PC-9 (cell line): Measurements from ENCODE around the gene CDC5L. TPM values are rescaled to one million over a fixed set of nuclear protein-coding genes. Genes with fewer than 3 reads are reported as not detected.

ENCODE experiments used
- BruUV-seq: library from RNA; stranded (reverse); fragments of 400-500 nt; replicated peaks from 2 replicates; lab custom pipeline; 2021; lab: Mats Ljungman, UMichigan
- CTCF ChIA-PET: fragments of 300-600 bp; sonication (Branson Sonifier 250); formaldehyde crosslinking; loops from one replicate; lab custom pipeline; 2022; ENCODE audit warnings: antibody characterized with exemption; lab: Charles Lee
- POLR2A ChIA-PET: fragments of 300-600 bp; sonication (Branson Sonifier 250); formaldehyde crosslinking; loops from one replicate; lab custom pipeline; 2022; ENCODE audit warnings: antibody characterized with exemption; ENCODE audit not compliant: unreplicated experiment; lab: Charles Lee
- DNase-seq, 2 experiments: peaks; one replicate each; pipeline versions ENCODE4 v3.0.0 to v3.0.0-alpha.2; 2015 to 2022; ENCODE audit warnings: mixed read lengths in 1 of 2
- H2AFZ ChIP-seq: fragments of 200-600 bp; sonication (generic); 2 replicates; pipeline ENCODE4 v1.8.1; 2017; ENCODE audit warnings: antibody characterized with exemption
- H3F3A ChIP-seq: fragments of 200-600 bp; sonication (generic); 2 replicates; pipeline ENCODE4 v1.8.1; 2017; ENCODE audit warnings: antibody characterized with exemption, mild to moderate bottlenecking, low read depth; ENCODE audit not compliant: insufficient read depth
- H3K27ac ChIP-seq: fragments of 200-600 bp; sonication (generic); 2 replicates; pipeline ENCODE4 v1.6.1; 2016; ENCODE audit warnings: mixed run types
- H3K27me3 ChIP-seq: fragments of 200-600 bp; sonication (generic); 2 replicates; pipeline ENCODE4 v1.6.1; 2016; ENCODE audit warnings: low read depth, mixed run types; ENCODE audit not compliant: insufficient read depth
- H3K36me3 ChIP-seq: fragments of 200-600 bp; sonication (generic); 2 replicates; pipeline ENCODE4 v1.6.1; 2016; ENCODE audit warnings: low read depth, mixed run types
- H3K4me1 ChIP-seq: fragments of 200-600 bp; sonication (generic); replicated peaks from 2 replicates; pipeline ENCODE4 v1.6.1; 2016; ENCODE audit warnings: mixed run types; ENCODE audit not compliant: insufficient read depth
- H3K4me2 ChIP-seq: fragments of 200-600 bp; sonication (generic); 2 replicates; pipeline ENCODE4 v1.6.1; 2017; ENCODE audit warnings: mixed run types
- H3K4me3 ChIP-seq: fragments of 200-600 bp; sonication (generic); 2 replicates; pipeline ENCODE4 v1.6.1; 2016; ENCODE audit warnings: mixed run types
- H3K79me2 ChIP-seq: fragments of 200-600 bp; sonication (generic); 2 replicates; pipeline ENCODE4 v1.6.1; 2017; ENCODE audit warnings: low read depth, mixed run types
- H3K9me2 ChIP-seq: fragments of 200-600 bp; sonication (generic); 2 replicates; pipeline ENCODE4 v1.8.1; 2017; ENCODE audit warnings: mild to moderate bottlenecking; ENCODE audit not compliant: insufficient read depth
- H3K9me3 ChIP-seq: fragments of 200-600 bp; sonication (generic); 2 replicates; pipeline ENCODE4 v1.8.1; 2016; ENCODE audit warnings: low read depth; ENCODE audit not compliant: insufficient read depth
- H4K20me1 ChIP-seq: fragments of 200-600 bp; sonication (generic); 2 replicates; pipeline ENCODE4 v1.8.1; 2017; ENCODE audit not compliant: insufficient read depth
- EZH2 ChIP-seq: fragments of 200-600 bp; sonication (generic); IDR thresholded peaks from 2 replicates; pipeline ENCODE4 v1.8.0; 2017; ENCODE audit warnings: antibody characterized with exemption, low read depth
- intact Hi-C: fragments of 100-400 bp; cut with micrococcal nuclease; formaldehyde crosslinking; loops from one replicate; pipeline ENCODE4 v1.10.0; 2022; ENCODE audit not compliant: unreplicated experiment
- total RNA-seq: library from RNA; stranded (reverse); gene quantifications from 2 replicates; pipeline ENCODE4 v1.2.3, GENCODE V29; 2021
- TF ChIP-seq, protein P1 (sequence below): fragments of 200-600 bp; sonication (generic); conservative IDR thresholded peaks from 2 replicates; pipeline ENCODE4 v1.6.1; 2017; ENCODE audit warnings: mixed run types, antibody characterized with exemption, mild to moderate bottlenecking, moderate library complexity

The CDC5L gene
- total RNA-seq, 1 experiment from 2014 or later, result 24.0 TPM

DNA sequence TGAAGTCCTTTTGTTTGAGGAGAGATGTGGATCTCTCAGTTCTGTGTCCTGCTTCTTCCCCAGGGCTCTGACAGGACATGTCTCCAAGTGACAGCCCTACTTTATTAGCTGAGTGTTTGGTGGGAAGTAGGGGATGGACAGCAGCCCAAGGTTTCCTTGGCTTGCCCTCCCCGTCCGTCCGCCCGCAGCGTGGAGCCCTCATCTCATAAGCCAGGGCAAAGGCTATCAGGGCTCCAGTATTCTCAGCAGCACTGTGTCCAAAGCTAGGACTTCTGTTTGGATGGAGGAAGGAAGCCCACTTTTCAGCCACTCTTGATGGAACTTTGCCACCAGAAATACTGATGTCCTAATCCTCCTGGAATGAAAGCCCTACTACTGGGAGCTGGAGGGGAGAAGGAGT is 13.6 kb downstream of the CDC5L start:
- H4K20me1 ChIP-seq, result peaks cover 37% of the 10 kb centered on the region
- ChIA-PET CTCF (no interaction called here), POLR2A (no interaction called here)
- H3F3A ChIP-seq, result no peaks in the 10 kb centered on the region
- no peak overlapping the region for H3K27ac ChIP-seq
- peaks cover 46% of the 10 kb centered on the region for H3K36me3 ChIP-seq
- no TSS peak for BruUV-seq
- H3K9me2 ChIP-seq, result no peaks in the 10 kb centered on the region
- H3K4me1 ChIP-seq, result no peaks in the 10 kb centered on the region
- no peaks in the 10 kb centered on the region for H3K27me3 ChIP-seq
- 0 out of 2 replicates have a peak, but pooled peaks cover 6% of the 10 kb centered on the region for H3K79me2 ChIP-seq
- no peaks in the 10 kb centered on the region for H3K9me3 ChIP-seq
- DNase-seq, result no peak
- no peak overlapping the region for H3K4me3 ChIP-seq
- intact Hi-C loops, result no loop called here
- H2AFZ ChIP-seq, result no peak overlapping the region
- TF ChIP-seq EZH2, result no peak
- TF ChIP-seq, protein P1, sequence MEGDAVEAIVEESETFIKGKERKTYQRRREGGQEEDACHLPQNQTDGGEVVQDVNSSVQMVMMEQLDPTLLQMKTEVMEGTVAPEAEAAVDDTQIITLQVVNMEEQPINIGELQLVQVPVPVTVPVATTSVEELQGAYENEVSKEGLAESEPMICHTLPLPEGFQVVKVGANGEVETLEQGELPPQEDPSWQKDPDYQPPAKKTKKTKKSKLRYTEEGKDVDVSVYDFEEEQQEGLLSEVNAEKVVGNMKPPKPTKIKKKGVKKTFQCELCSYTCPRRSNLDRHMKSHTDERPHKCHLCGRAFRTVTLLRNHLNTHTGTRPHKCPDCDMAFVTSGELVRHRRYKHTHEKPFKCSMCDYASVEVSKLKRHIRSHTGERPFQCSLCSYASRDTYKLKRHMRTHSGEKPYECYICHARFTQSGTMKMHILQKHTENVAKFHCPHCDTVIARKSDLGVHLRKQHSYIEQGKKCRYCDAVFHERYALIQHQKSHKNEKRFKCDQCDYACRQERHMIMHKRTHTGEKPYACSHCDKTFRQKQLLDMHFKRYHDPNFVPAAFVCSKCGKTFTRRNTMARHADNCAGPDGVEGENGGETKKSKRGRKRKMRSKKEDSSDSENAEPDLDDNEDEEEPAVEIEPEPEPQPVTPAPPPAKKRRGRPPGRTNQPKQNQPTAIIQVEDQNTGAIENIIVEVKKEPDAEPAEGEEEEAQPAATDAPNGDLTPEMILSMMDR, result no peak
- H3K4me2 ChIP-seq, result no peak overlapping the region

DNA sequence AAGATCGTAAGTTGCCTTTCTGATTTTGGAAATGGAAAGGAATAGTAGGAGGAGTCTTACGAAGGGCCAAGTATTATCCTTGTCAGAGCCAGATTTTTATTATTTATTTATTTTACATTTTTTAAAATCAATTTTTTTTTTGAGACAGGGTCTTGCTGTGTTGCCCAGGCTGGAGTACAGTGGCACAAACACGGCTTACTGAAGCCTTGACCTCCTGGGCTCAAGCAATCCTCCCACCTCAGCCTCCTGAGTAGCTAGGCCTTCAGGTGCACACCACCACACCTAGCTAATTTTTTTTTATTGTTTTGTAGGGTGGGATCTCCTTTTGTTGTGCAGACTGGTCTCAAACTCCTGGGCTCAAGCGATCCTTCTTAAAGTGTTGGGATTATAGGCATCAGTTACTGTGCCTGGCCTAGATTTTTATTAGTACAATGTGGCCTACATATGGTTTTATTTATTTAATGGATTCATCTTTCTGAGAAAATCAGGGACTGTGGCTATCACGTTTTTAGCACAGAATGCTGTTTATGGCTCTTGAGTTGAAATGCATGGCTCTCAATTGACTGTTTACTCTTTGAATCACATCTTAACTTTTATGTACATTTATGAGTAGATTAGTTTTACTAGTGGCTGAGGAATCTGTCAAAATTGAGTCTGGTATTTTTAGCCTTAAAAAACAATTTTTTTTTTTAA is 16.7 kb downstream of the CDC5L start:
- peaks cover 3% of the 10 kb centered on the region; the same call in 1 of the 2 replicates for H3K79me2 ChIP-seq
- peaks cover 47% of the 10 kb centered on the region for H3K36me3 ChIP-seq
- ChIA-PET CTCF (no interaction called here), POLR2A (interaction anchor here (0.6 kb wide), 2 partner anchors 51 to 889 kb away, joined by 4 read pairs; no protein-coding TSS in a partner anchor)
- H3K9me3 ChIP-seq, result no peaks in the 10 kb centered on the region
- no peak overlapping the region for H3K4me2 ChIP-seq
- intact Hi-C loops, result no loop called here
- no peak for DNase-seq
- H3K27me3 ChIP-seq, result no peaks in the 10 kb centered on the region
- TF ChIP-seq EZH2, result no peak
- TF ChIP-seq, protein P1, result no peak
- H3K27ac ChIP-seq, result no peak overlapping the region
- H3K4me1 ChIP-seq, result no peaks in the 10 kb centered on the region
- H3F3A ChIP-seq, result no peaks in the 10 kb centered on the region; the same call in 1 of the 2 replicates
- no peak overlapping the region for H2AFZ ChIP-seq
- H3K9me2 ChIP-seq, result no peaks in the 10 kb centered on the region
- peaks cover 29% of the 10 kb centered on the region for H4K20me1 ChIP-seq
- H3K4me3 ChIP-seq, result no peak overlapping the region
- BruUV-seq, result no TSS peak

- intact Hi-C loops, result no loop called here
- H4K20me1 ChIP-seq, result peaks cover 30% of the 10 kb centered on the region
- no peak overlapping the region for H3K4me3 ChIP-seq
- no peaks in the 10 kb centered on the region for H3K4me1 ChIP-seq
- ChIA-PET CTCF (no interaction called here), POLR2A (no interaction called here)
- no peaks in the 10 kb centered on the region for H3K9me2 ChIP-seq
- no peaks in the 10 kb centered on the region for H3K27me3 ChIP-seq
- H3F3A ChIP-seq, result no peaks in the 10 kb centered on the region; the same call in 1 of the 2 replicates
- peaks cover 49% of the 10 kb centered on the region for H3K36me3 ChIP-seq
- H3K79me2 ChIP-seq, result peaks cover 3% of the 10 kb centered on the region; the same call in 1 of the 2 replicates
- no peaks in the 10 kb centered on the region for H3K9me3 ChIP-seq
- BruUV-seq, result no TSS peak
- no peak overlapping the region for H2AFZ ChIP-seq
- no peak for DNase-seq
- TF ChIP-seq, protein P1, result no peak
- no peak for TF ChIP-seq EZH2
- H3K4me2 ChIP-seq, result no peak overlapping the region
- H3K27ac ChIP-seq, result no peak overlapping the region
These were observed 17.2 kb downstream of the CDC5L start for GRCh38 chr6:44404715-44405099.
